ENCODE data around the gene TARS1. TPM values are rescaled to one million over a fixed set of nuclear protein-coding genes. Genes with fewer than 3 reads are reported as not detected.

Gene TARS1
- 166 TPM for total RNA-seq

DNA sequence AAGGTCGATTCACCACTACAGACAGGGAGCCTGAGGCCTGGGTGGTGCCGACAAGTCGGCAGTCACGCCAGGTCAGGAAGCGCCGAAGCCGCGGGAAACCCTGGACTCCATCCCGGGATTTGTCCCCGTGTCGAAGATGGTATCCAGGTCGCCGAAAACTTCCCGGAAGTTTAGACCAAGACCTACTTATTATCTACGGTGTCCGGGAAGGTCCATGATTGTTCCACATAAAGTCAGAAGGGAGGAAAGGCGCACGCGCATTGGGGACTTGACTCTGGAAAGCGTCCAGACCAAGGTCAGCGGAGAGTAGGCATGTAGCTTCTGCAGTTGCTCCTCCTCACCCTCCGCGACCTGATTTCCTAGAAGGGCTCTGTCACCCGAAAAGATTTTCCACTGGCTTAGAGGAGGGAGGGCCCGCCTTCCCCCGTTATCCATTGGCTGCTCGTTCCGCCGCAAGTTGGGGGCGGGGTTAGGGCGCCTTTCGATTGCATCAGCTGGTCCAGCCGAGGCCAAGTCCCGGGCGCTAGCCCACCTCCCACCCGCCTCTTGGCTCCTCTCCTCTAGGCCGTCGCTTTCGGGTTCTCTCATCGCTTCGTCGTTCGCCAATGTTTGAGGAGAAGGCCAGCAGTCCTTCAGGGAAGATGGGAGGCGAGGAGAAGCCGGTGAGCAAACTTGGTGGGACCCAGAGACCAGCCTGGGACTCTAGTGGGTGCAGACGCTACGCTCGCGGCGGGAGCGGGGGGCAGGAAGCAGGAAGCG, at the start of gene TARS1:
TSS of gene TARS1 (plus strand) at position 484 of the 759 bp plus-strand sequence. CDS start at position 606, 122 bp downstream.
- ATAC-seq: peak; percentile 98

GRCh38 chr5:33398501-33398900, 42.3 kb upstream of the TARS1 start:
- no peak for ATAC-seq

- peak; percentile 58 for ATAC-seq
These were observed 40.1 kb upstream of the TARS1 start for GRCh38 chr5:33400675-33401074.

GRCh38 chr5:33401482-33402390, 39.0 kb upstream of the TARS1 start:
- peak; percentile 95 for ATAC-seq

DNA sequence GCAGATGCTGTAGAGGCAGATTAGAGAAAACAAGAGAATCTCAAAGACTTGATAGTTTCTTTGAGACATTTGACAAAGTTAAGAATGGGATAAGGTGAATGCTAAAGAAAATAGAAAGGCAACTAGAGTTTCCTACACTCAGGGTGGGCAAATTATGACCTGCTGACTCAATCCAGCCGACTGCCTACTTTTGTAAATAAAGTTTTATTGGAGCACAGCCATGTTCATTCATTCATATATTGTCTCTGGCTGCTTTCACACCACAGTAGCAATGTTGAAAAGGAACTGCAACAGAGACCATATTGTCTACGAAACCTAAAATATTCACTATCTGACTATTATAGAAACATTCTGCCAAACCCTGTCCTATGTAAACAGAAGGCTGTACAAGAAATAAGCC, 37.6 kb upstream of the TARS1 start:
- no peak for ATAC-seq

DNA sequence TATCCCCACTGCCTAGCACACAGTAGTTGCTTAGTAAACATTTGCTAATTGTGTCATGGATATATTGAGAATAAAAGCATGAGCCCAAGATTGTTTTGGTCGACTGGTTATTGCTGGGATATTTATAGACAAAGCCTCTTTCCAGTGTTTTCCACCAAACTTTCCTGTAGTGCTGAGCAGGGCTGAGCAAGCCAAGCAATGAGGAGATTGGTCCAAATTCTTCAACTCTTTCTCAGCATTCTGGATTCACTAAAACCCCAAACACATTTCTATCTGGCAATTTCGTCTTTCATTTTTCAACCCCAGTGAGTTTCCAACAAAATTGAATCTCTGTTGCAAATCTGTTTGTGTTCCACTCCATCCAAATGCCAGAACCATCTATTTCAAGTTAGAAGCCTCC, 31.9 kb upstream of the TARS1 start:
- ATAC-seq: no peak

DNA sequence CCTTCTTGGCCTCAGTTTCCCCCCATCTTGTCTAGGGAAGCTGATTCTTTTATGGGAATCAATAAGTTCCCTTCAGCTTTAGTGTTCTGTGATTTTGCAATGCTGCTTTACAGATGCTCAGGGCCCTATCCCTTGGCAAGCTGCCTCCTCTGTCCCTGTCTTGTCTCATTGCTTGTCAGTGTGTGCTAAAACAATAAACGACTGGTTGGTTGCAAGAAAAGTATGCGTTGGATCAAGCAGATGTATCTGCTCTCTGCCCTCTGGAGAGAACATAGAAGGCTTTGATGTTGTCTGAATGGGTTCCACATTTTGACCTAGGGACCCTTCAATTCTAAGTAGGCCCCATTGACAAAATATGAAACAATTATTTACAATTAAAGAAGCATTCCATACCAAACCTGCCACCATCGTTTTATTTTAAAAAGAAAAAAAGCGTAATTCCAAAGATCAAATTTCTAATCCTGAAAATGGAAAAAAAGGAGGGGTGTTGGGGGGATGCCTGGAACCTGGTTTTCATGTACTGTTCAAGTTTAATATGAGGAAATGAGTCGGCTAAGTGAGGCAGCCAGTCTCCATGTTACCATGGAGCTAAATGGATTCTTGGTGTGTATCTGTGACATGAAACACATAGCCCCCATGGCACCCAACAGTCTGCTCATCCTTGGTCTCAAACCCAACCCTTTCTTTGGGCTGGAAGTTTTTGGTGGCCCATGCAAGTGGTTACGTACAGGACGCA, 31.2 kb upstream of the TARS1 start:
- no peak for ATAC-seq

- no peak for ATAC-seq
These were observed 30.5 kb upstream of the TARS1 start for GRCh38 chr5:33410221-33410620.

DNA sequence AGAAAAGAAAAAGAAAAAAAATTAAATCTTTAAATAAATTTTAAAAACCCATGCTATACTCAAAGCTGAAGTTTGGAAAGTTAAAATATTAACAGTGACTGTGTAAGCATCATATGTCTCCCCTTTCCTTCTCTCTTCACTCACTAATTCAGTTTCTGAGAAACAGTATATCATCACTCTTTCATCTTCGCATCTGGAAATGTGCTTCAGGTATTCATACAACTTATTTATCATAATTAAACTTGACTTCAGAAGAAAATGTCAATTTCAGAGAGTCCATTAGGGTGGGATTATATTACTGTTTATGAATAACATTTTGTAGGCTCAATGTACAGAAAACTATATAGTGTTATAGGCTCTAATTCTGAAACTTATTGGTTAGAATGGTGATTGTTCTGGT, 29.3 kb upstream of the TARS1 start:
- no peak for ATAC-seq

DNA sequence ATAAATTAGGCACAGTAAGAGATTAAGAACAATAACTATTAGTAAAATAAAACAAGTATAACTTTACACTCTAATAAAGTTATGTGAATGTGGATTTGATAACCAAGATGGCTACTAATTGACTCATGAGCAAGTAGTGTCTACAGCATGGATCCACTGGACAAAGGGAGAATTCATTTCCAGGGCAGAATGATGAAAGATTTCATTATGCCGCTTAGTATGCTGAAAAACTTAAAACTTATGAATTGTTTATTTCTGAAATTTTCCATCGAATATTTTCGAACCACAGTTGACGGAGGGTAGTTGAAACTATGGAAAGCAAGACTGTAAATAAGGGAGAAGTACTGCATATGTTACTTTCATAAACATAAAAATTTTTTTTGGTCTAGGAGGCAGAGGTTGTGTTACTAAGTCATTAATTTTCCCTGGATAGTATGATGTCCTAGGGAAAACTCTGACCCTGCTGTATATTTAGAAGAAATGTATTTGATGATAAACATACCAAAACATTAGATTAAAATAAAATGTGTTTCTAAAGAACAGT, 24.9 kb upstream of the TARS1 start:
- ATAC-seq: no peak

- ATAC-seq: no peak
These were observed 23.1 kb upstream of the TARS1 start for GRCh38 chr5:33417632-33418031.

DNA sequence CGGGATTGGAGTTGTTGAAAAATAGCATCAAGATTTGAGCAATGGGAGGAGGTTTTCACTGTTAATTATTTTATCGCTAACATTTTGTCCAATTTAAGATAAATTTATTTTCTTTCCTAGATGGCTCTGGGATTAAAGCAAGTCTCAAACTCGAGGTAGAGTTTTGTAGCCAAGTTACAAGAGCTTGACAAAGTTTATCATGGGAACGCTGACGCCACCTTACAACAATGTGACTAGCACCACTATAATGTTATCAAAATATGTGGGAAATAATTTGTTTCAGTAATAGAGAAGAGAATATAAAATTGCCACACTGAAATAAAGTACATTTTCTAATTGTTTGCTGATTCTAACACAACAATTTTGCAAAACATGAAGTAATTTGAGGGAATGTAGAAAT, 19.8 kb upstream of the TARS1 start:
- no peak for ATAC-seq

GRCh38 chr5:33422191-33422590, 18.6 kb upstream of the TARS1 start:
- no peak for ATAC-seq

GRCh38 chr5:33423018-33423630, 17.6 kb upstream of the TARS1 start:
- no peak for ATAC-seq

DNA sequence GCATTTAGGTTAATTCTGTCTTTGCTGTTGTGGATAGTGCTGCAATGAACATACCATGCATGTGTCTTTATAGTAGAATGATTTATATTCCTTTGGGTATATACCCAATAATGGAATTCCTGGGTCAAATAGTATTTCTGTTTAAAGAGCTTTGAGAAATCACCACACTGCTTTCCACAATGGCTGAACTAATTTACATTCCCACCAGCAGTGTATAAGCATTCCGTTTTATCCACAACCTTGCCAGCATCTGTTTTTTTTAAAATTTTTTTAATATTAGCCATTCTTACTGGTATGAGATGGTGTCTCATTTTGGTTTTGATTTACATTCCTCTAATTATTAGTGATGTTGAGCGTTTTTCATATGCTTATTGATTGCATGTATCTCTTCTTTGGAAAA, 15.5 kb upstream of the TARS1 start:
- ATAC-seq: no peak

- no peak for ATAC-seq
These were observed 9.8 kb upstream of the TARS1 start for GRCh38 chr5:33430983-33431382.

DNA sequence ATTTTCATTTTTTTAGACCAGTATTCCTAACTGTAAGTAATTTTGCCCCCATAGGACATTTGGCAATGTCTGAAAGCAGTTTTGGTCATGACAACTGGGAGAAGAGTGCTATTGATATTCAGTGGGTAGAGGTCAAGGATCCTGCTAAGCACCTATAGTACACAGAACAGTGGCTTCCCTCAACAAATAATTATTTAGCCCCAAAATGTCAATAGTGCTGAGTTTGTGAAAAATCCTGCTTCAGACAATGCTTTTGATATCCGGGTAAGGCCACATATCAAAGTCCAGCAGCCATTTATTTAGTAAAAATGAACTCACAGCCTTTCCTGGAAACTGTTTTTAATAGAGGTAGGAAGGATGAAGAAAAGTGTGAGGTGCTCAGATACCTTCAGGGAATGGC, 8.1 kb upstream of the TARS1 start:
- no peak for ATAC-seq

GRCh38 chr5:33433303-33434240, 7.2 kb upstream of the TARS1 start:
- ATAC-seq: no peak

DNA sequence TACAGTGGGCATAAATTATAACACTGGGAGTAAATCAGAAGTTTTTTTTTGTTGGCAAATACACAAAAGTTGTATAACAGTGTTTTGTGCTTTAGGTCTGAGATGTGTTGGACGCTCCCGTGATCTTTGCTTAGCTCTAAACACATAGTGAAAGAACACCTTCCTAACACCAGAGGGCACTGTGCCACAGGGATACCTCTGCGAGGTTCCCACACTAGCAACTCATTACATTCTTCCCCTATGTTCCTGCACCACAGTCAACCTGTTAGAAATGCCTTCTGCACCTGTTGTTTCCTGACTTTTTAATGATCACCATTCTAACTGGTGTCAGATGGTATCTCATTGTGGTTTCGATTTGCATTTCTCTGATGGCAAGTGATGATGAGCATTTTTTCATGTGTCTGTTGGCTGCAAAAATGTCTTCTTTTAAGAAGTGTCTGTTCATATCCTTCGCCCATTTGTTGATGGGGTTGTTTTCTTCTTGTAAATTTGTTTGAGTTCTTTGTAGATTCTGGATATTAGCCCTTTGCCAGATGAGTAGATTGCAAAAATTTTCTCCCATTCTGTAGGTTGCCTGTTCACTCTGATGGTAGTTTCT, 4.8 kb upstream of the TARS1 start:
- peak; percentile 51 for ATAC-seq

- ATAC-seq: no peak
These were observed 1.8 kb upstream of the TARS1 start for GRCh38 chr5:33438996-33439395.
